ENCODE results near the gene GDPD5.

DNA sequence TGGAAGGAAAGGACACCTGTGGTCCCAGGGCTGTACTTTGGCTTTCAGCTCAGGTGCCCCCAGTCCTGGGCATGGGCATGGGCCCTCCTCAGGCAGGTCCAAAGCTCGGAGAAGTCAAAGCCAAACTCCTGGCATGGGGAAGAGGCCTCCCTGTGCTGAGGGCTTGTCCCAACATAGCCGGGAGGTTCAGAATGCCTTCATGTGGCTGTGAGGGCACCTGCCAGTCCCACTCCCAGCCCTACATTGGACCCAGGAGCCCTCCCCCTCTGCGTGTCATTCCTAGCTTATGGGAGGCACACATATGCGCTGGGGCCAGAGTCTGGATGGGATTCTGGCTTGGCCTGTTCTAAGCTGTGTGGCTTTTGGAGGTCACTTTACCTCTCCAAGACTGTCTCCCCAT lies 91.7 kb downstream of the GDPD5 start:
- TF ChIP-seq, protein P1, sequence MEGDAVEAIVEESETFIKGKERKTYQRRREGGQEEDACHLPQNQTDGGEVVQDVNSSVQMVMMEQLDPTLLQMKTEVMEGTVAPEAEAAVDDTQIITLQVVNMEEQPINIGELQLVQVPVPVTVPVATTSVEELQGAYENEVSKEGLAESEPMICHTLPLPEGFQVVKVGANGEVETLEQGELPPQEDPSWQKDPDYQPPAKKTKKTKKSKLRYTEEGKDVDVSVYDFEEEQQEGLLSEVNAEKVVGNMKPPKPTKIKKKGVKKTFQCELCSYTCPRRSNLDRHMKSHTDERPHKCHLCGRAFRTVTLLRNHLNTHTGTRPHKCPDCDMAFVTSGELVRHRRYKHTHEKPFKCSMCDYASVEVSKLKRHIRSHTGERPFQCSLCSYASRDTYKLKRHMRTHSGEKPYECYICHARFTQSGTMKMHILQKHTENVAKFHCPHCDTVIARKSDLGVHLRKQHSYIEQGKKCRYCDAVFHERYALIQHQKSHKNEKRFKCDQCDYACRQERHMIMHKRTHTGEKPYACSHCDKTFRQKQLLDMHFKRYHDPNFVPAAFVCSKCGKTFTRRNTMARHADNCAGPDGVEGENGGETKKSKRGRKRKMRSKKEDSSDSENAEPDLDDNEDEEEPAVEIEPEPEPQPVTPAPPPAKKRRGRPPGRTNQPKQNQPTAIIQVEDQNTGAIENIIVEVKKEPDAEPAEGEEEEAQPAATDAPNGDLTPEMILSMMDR (IDR thresholded peaks at IDR 0.05), result no peak
- TF ChIP-seq POLR2A (IDR thresholded peaks at IDR 0.05), result no peak
